ENCODE data around the gene CADM2.

CADM2 gene

GRCh38 chr3:85208650-85209049 lies 249.9 kb downstream of the CADM2 start:
- no peak for DNase-seq

DNA sequence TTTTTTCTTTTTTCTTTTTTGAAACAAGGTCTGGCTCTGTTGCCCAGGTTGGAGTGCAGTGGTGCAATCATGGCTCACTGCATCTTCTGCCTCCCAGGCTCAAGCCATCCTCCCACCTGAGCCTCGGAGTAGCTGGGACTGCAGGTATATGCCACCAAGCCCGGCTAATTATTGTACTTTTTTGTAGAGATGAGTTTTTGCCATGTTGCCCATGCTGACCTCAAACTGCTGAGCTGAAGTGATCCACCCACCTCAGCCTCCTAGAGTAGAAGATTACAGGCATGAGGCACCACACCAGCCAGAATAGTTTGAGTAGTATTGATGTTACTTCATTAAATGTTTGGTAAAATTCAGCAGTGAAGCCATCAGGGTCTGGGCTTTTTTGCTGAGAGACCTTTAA lies 251.8 kb downstream of the CADM2 start:
- no peak for DNase-seq

GRCh38 chr3:85228966-85229365 lies 270.2 kb downstream of the CADM2 start:
- no peak for DNase-seq

DNA sequence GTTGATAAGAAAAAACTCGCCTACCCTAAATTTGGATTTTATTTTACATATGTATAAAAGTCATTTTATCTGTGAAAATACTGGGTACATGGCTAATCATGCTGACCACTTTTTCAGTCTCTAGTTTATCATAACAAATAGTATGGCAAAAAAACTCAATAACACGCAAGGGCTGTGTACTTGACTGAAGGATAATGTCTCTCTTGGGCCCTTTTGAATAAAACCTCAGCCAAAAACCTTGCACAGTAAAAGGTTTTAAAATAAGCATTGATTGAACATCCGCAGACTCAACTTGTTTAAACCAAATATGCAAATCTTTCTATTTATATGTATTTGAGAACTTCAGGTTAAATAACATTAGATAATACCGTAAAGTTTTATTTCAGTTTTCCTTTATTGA lies 285.3 kb downstream of the CADM2 start:
- DNase-seq: no peak

GRCh38 chr3:85244519-85244918 lies 285.7 kb downstream of the CADM2 start:
- no peak for DNase-seq

- no peak for DNase-seq
Measured at GRCh38 chr3:85251766-85252165, 293.0 kb downstream of the CADM2 start.

- no peak for DNase-seq
Measured at GRCh38 chr3:85252686-85253085, 293.9 kb downstream of the CADM2 start.

GRCh38 chr3:85254738-85255137 lies 295.9 kb downstream of the CADM2 start:
- no peak for DNase-seq

DNA sequence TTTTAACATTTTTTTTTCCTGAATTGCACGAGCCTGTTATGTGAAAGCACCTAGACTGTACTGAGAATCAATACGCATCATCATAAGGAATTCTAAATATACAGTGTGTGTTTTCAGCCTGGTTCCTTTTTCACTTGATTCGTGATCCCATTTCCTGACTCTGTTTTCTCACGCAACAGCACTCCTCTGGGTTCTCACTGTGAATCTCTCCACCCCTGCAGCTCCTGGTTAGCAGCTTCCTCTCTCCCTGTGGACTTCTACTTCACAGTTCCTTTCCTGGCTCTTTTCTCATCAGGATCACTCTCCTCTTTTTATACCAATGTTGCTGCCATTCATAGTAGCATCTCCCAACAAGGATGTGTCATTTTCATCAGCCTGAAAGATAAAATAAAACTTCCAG lies 297.2 kb downstream of the CADM2 start:
- no peak for DNase-seq

GRCh38 chr3:85258326-85258725 lies 299.5 kb downstream of the CADM2 start:
- DNase-seq: no peak

DNA sequence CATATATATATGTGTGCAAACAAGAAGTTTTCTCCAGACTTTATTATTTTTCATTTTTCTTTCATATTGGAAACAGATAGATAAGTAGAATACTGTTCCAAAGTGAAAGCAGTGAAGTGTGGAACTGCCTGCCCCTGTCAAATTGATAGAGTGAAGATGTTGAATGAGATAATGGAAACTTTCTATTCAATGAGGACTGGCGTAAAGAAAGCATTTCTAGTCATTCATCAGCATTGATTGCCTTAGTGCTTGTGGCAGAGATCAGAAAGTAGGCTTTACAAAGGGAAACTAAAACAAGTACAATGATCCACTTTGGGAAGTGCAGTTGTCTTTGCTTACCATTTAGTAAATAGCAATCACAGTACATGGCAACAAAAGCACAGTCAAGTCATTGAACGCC lies 300.0 kb downstream of the CADM2 start:
- no peak for DNase-seq

- no peak for DNase-seq
Measured at GRCh38 chr3:85259748-85260147, 301.0 kb downstream of the CADM2 start.

DNA sequence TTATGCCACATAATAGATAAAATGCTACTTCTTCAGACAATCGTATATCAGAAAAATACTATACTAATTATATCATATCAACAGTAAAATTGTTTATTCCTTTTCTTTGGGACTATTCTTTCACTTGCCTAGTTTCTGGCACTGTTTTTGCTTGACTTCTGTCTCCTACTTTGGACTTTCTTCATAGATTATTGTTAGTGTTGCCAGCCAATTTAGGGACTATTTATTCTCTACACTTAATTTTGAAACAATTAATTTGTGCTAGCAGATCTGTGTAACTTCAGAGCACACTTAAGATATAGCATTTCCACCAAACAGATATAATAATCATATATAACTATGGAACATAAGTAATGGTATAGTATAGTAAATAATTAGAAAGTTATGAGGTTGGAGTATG lies 305.6 kb downstream of the CADM2 start:
- DNase-seq: no peak

- DNase-seq: peak; percentile 48
Measured at GRCh38 chr3:85270488-85270887, 311.7 kb downstream of the CADM2 start.

DNA sequence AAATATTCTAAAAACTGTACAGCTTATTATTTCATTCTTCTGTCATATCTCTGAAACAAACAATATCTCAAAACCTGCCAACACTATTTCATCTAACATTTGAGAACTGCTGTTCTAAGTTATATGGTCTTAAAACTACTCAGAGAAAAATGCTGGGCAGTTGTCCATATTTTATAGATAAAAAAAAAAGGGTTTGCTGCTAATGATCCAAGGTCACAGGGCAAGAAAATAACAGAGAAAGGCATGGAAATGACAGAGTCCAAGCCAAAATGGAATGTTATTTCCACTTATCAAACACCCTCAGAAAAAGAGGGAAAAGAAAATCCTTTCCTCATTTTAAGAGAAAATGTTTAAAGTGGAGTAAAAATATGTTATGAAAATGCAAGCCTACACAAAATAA lies 313.1 kb downstream of the CADM2 start:
- DNase-seq: no peak

GRCh38 chr3:85288257-85288656 lies 329.5 kb downstream of the CADM2 start:
- no peak for DNase-seq

DNA sequence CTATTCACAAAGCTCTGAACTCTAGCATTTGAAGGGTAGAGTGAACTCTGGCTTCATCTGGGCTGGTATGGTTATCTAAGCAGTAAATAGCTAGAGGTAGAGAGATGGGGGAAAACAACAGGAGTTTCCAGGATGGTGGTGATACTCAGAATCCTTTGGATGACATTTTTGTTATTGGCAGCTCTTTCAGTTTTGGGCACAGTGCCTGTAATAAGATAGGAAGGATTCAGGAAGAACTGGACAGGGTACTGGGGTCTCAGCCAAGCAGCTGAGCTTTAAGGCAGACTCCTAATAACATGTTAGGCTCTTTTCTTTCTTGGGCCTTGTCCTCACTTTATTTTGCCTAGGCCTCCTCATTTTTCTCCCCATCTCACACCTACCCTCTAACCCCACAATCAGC lies 338.5 kb downstream of the CADM2 start:
- DNase-seq: no peak

GRCh38 chr3:85298032-85298431 lies 339.2 kb downstream of the CADM2 start:
- DNase-seq: no peak

- no peak for DNase-seq
Measured at GRCh38 chr3:85303156-85303555, 344.4 kb downstream of the CADM2 start.

DNA sequence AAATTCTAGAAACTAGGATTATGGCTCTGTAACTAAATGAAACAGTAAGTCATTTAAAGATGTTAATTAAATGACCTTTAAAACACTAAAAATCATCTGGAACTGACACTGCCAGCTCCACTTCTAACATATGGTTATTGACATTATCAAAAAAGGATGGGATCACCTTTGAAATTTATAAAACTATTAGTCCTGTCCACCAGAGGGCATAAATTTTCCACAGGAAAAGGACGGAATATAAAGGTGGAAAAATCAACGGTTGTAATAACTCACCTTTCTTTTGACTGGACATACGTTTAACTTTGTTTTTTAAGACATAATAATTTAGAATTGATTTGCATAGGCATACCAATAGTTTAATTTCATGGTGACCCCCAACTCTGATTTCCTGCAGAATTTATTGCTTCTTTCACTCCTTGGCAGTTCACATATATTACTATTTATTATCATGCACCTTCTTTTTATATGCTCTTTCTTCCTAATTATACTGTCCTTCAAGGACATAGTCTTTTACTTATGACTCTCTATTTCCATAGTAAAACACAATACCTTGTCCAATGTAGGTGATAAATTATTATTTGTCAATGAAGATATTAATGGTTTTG lies 345.7 kb downstream of the CADM2 start:
- no peak for DNase-seq

DNA sequence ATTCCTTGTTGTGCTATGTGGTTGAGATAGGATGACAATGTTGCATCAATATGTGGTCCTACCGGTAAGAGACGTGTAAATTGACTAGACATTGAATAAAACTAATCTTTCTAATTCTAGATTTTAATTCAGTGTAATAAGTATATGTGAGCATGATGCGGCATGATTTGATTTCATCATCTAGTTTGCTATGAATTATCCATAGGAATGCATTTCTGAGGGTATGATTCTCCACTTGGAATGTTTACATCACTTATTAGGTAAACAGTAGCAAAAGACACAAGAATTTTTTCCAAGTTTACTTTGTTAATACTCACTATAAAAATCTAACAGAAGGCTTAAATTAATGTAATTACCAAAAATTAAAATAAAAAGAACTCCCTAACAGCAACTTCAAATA lies 353.5 kb downstream of the CADM2 start:
- DNase-seq: no peak

DNA sequence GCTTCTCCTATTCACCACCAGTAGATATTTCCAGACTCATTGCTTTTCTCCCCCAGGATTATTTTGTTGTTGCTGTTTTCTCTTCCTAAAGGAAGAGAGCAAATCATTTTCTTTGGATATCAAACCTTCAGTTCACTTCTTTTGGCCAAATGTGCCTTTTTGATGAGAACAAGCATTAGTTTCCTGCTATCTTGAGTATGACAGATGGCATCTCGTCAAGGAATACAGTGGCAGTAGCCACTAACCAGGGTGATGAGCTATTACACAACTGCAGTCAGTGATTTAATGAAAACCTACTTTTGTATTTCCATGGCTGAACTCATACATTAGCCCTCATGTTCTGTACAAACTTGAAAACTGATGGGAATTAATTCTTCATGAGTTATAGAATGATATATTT lies 354.6 kb downstream of the CADM2 start:
- DNase-seq: no peak

- DNase-seq: no peak
Measured at GRCh38 chr3:85316252-85316651, 357.5 kb downstream of the CADM2 start.

DNA sequence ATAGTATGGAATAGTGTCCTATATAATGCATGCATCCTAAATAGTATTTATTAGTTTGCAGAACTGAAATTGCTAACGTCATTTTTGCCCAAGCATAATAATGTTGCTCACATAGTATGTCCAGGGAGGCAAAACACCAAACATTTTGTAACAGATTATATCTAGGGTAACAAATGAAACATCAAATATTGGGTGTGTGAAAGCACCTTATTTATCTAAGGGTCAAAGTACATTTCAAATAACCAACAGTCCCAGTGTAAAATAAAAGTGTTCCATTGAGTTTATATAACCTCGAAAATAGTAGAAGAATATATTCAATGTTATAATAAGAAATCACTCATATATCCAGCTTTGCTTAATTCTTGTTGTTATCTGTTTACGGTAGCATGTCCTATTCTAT lies 363.1 kb downstream of the CADM2 start:
- DNase-seq: no peak

DNA sequence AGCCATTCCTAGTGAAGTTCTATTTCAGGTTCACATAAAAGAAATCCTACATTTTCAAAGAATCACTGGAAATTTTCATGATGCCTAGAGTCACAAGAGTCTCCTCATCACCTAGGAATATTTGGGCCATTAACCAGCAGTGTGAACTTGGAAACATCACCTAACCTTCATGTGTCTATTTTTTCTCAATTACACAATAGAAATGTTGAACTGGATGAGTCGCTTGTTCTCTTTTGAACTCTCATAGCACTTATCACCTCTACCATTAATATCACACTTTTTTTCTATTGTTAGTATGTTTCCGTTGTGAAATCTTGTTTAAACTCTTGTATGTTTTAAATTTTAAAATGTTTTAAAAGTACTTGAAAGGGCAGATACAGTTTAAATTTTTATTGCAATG lies 371.3 kb downstream of the CADM2 start:
- no peak for DNase-seq

DNA sequence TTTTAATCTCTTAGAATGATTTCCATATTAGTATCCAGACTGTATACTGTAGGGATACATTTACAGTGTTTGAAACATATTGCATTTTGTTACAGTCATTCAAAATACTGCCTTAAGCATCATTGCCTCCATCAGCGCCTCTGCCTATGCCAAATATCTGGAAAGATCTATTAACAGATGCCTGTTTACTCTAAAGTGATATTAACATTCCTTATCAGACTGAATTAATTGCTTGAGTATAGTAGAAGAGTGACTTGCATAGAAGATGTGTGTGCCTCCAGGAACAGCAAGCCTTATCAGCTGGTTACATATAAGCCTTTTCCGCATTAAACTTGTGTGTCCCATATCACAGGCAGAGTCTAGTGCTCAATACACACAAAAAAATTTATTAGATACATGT lies 379.1 kb downstream of the CADM2 start:
- no peak for DNase-seq

Measured in NCI-H510A (cell line).